ENCODE data around the gene FABP1. TPM values are rescaled to one million over a fixed set of nuclear protein-coding genes. Genes with fewer than 3 reads are reported as not detected.

The FABP1 gene
- total and polyA plus RNA-seq, 2 donors (not counting 1 experiment from before 2014, with no cell fraction given), result not detected

GRCh38 chr2:88077080-88077479 lies 50.8 kb downstream of the FABP1 start:
- no peak overlapping the region for H3K9ac ChIP-seq (ENCODE audit: low read length)
- no peak for ATAC-seq (ENCODE audit: low read depth)
- WGBS (ENCODE audit: insufficient coverage), result 95% methylated on average over 6 of the region's 8 CpGs
- H4K20me1 ChIP-seq (ENCODE audit: control insufficient read depth, insufficient read depth, low read length, poor library complexity, severe bottlenecking), result no peaks in the 10 kb centered on the region
- peaks cover 15% of the 10 kb centered on the region for H3K27me3 Mint-ChIP-seq
- H3K27me3 ChIP-seq (replicated peaks in 1 of 4; ENCODE audit: control extremely low read depth in 1 of 4, control insufficient read depth in 3 of 4, insufficient read depth in 4 of 4, low read length in 3 of 4), result no peaks in the 10 kb centered on the region
- H3K9me3 ChIP-seq (ENCODE audit: control extremely low read depth in 1 of 3, control insufficient read depth in 2 of 3, insufficient read depth in 1 of 3, low read length in 2 of 3), result peaks cover 0 to 5% (median 0%) of the 10 kb centered on the region in 3 donors
- POLR2A ChIA-PET, result no interaction called here
- H3K27ac Mint-ChIP-seq, result no peak overlapping the region
- H3K4me1 ChIP-seq (ENCODE audit: control insufficient read depth in 2 of 2, insufficient read depth in 2 of 2, low read length in 2 of 2), result no peaks in the 10 kb centered on the region
- intact Hi-C loops (cut with micrococcal nuclease), result no loop called here
- H3K4me2 ChIP-seq (replicated peaks; ENCODE audit: low read depth, low read length, poor library complexity, severe bottlenecking), result no peak overlapping the region
- no peak for TF ChIP-seq CTCF (IDR thresholded peaks at IDR 0.05)
- no peak for TF ChIP-seq EZH2 (IDR thresholded peaks at IDR 0.05; ENCODE audit: borderline replicate concordance, insufficient read depth, low read depth, low read length, poor library complexity, severe bottlenecking)
- no peak overlapping the region for H3K4me3 ChIP-seq (ENCODE audit: control extremely low read depth in 1 of 5, extremely low read depth in 1 of 5, insufficient read depth in 1 of 5, low read depth in 2 of 5, low read length in 4 of 5)
- no peaks in the 10 kb centered on the region for H3K4me1 Mint-ChIP-seq
- H3K4me3 Mint-ChIP-seq, result no peak overlapping the region
- no peak overlapping the region for H2AFZ ChIP-seq (ENCODE audit: insufficient read depth, low read depth, low read length, poor library complexity, severe bottlenecking)
- H3K79me2 ChIP-seq (ENCODE audit: control insufficient read depth, insufficient read depth, low read length), result no peaks in the 10 kb centered on the region
- CTCF ChIA-PET, result no interaction called here
- no peaks in the 10 kb centered on the region for H3K36me3 ChIP-seq (replicated peaks in 1 of 2; ENCODE audit: control extremely low read depth in 1 of 2, control insufficient read depth in 1 of 2, extremely low read depth in 1 of 2, insufficient read depth in 2 of 2, low read length in 1 of 2)
- H3K9me3 Mint-ChIP-seq (ENCODE audit: insufficient read depth), result no peaks in the 10 kb centered on the region
- DNase-seq, result no peak
- no peak overlapping the region for H3K27ac ChIP-seq (ENCODE audit: low read length in 2 of 2)

GRCh38 chr2:88074854-88075292 lies 53.0 kb downstream of the FABP1 start:
- Histone ChIP-seq H3K79me2 (ENCODE audit: control insufficient read depth, insufficient read depth, low read length) (no peaks in the 10 kb centered on the region), H3K36me3 (replicated peaks in 1 of 2; ENCODE audit: control extremely low read depth in 1 of 2, control insufficient read depth in 1 of 2, extremely low read depth in 1 of 2, insufficient read depth in 2 of 2, low read length in 1 of 2) (no peaks in the 10 kb centered on the region), H3K27me3 (replicated peaks in 1 of 4; ENCODE audit: control extremely low read depth in 1 of 4, control insufficient read depth in 3 of 4, insufficient read depth in 4 of 4, low read length in 3 of 4) (no peaks in the 10 kb centered on the region), H3K4me1 (ENCODE audit: control insufficient read depth in 2 of 2, insufficient read depth in 2 of 2, low read length in 2 of 2) (no peaks in the 10 kb centered on the region), H4K20me1 (ENCODE audit: control insufficient read depth, insufficient read depth, low read length, poor library complexity, severe bottlenecking) (no peaks in the 10 kb centered on the region), H3K9ac (ENCODE audit: low read length) (no peak overlapping the region), H3K4me3 (ENCODE audit: control extremely low read depth in 1 of 5, extremely low read depth in 1 of 5, insufficient read depth in 1 of 5, low read depth in 2 of 5, low read length in 4 of 5) (no peak overlapping the region), H3K9me3 (ENCODE audit: control extremely low read depth in 1 of 3, control insufficient read depth in 2 of 3, insufficient read depth in 1 of 3, low read length in 2 of 3) (peaks cover 0 to 5% (median 0%) of the 10 kb centered on the region in 3 donors), H3K27ac (ENCODE audit: low read length in 2 of 2) (no peak overlapping the region), H3K4me2 (replicated peaks; ENCODE audit: low read depth, low read length, poor library complexity, severe bottlenecking) (no peak overlapping the region), H2AFZ (ENCODE audit: insufficient read depth, low read depth, low read length, poor library complexity, severe bottlenecking) (no peak overlapping the region)
- Mint-ChIP-seq H3K4me1 (no peaks in the 10 kb centered on the region), H3K27me3 (peaks cover 11% of the 10 kb centered on the region), H3K4me3 (no peak overlapping the region), H3K27ac (no peak overlapping the region), H3K9me3 (ENCODE audit: insufficient read depth) (no peaks in the 10 kb centered on the region)
- ChIA-PET POLR2A (no interaction called here), CTCF (interaction anchor here (1.2 kb wide), 1 partner anchor 15 kb away, joined by 5 read pairs; no protein-coding TSS in a partner anchor)
- ATAC-seq (ENCODE audit: low read depth) (no peak), DNase-seq (no peak)
- WGBS (ENCODE audit: insufficient coverage), result 100% methylated on average over 3 of the region's 4 CpGs
- TF ChIP-seq CTCF (IDR thresholded peaks at IDR 0.05) (no peak), EZH2 (IDR thresholded peaks at IDR 0.05; ENCODE audit: borderline replicate concordance, insufficient read depth, low read depth, low read length, poor library complexity, severe bottlenecking) (no peak)
- intact Hi-C loops (cut with micrococcal nuclease), result no loop called here
